Peyer's patch (tissue), 4 donors: ENCODE measurements around the gene SERPINE2. TPM values are rescaled to one million over a fixed set of nuclear protein-coding genes. Genes with fewer than 3 reads are reported as not detected.

Source experiments
- DNase-seq, 3 donors: peaks; one replicate each; pipeline ENCODE4 v3.0.0-alpha.2; 2017 to 2019
- H3K27ac ChIP-seq, 4 donors: fragments of 200-600 bp; sonication (generic); one replicate each; pipeline ENCODE4 v1.5.1; 2016 to 2019
- H3K27me3 ChIP-seq, 2 donors: fragments of 200-600 bp; sonication (generic); one replicate each; pipeline ENCODE4 v1.5.1; 2019
- H3K36me3 ChIP-seq, 3 donors: fragments of 200-600 bp; sonication (generic); one replicate each; pipeline ENCODE4 v1.5.1; 2016 to 2019
- H3K4me1 ChIP-seq, 4 donors: fragments of 200-600 bp; sonication (generic); one replicate each; pipeline ENCODE4 v1.5.1; 2016 to 2019
- H3K4me3 ChIP-seq, 4 donors: fragments of 200-600 bp; sonication (generic); 1 replicate in 3 of 4; 2 replicates in 1 of 4; pipeline ENCODE4 v1.5.1; 2016 to 2019; ENCODE audit warnings: mild to moderate bottlenecking in 1 of 4
- H3K9me3 ChIP-seq, 4 donors: fragments of 200-600 bp; sonication (generic); one replicate each; pipeline ENCODE4 v1.5.1; 2016 to 2019; ENCODE audit warnings: mild to moderate bottlenecking in 1 of 4
- CTCF ChIP-seq, 6 experiments: fragments of 450-650 bp in 4 of 6; fragments of 200-600 bp in 2 of 6; sonication (generic) in 1 of 6; IDR thresholded peaks; one replicate each; pipeline ENCODE4 v1.5.1; 2017 to 2019; ENCODE audit warnings: antibody characterized with exemption in 6 of 6, mild to moderate bottlenecking in 3 of 6, moderate library complexity in 1 of 6
- POLR2A ChIP-seq, 2 donors: fragments of 450-650 bp; IDR thresholded peaks; one replicate each; pipeline ENCODE4 v1.5.1; 2017; ENCODE audit warnings: antibody characterized with exemption in 2 of 2, mild to moderate bottlenecking in 2 of 2, moderate library complexity in 2 of 2
- total RNA-seq, 4 donors: library from RNA; depleted of rRNA; stranded (reverse); fragments of >200 nt; gene quantifications; one replicate each; pipeline ENCODE4 v1.1.0, GENCODE V29; 2016

SERPINE2 gene
- total RNA-seq, 4 donors from 2014 or later, result 2.8 to 19.8 (median 15.5) TPM

- H3K36me3 ChIP-seq, result no peaks in the 10 kb centered on the region
- DNase-seq, result no peak
- H3K9me3 ChIP-seq, result no peaks in the 10 kb centered on the region
- H3K27ac ChIP-seq, result no peak overlapping the region
- TF ChIP-seq POLR2A (IDR thresholded peaks at IDR 0.05) (no peak), CTCF (IDR thresholded peaks at IDR 0.05) (no peak)
- H3K4me3 ChIP-seq, result no peak overlapping the region
- H3K27me3 ChIP-seq, result no peaks in the 10 kb centered on the region
- H3K4me1 ChIP-seq, result no peaks in the 10 kb centered on the region
Measured at GRCh38 chr2:224030786-224031185, 8.3 kb downstream of the SERPINE2 start.

GRCh38 chr2:224029876-224030275 lies 9.2 kb downstream of the SERPINE2 start:
- no peaks in the 10 kb centered on the region for H3K9me3 ChIP-seq
- H3K4me1 ChIP-seq, result no peaks in the 10 kb centered on the region
- no peaks in the 10 kb centered on the region for H3K36me3 ChIP-seq
- no peak overlapping the region for H3K4me3 ChIP-seq
- H3K27ac ChIP-seq, result no peak overlapping the region
- no peak for TF ChIP-seq POLR2A (IDR thresholded peaks at IDR 0.05)
- TF ChIP-seq CTCF (IDR thresholded peaks at IDR 0.05), result no peak
- H3K27me3 ChIP-seq, result no peaks in the 10 kb centered on the region
- no peak for DNase-seq

- DNase-seq, result no peak
- Histone ChIP-seq H3K9me3 (no peaks in the 10 kb centered on the region), H3K4me3 (no peak overlapping the region), H3K27me3 (no peaks in the 10 kb centered on the region), H3K36me3 (no peaks in the 10 kb centered on the region), H3K4me1 (no peaks in the 10 kb centered on the region), H3K27ac (no peak overlapping the region)
- TF ChIP-seq CTCF (IDR thresholded peaks at IDR 0.05), result no peak
- no peak for TF ChIP-seq POLR2A (IDR thresholded peaks at IDR 0.05)
Measured at GRCh38 chr2:224027931-224028330, 11.2 kb downstream of the SERPINE2 start.

- no peak for DNase-seq
- Histone ChIP-seq H3K4me3 (no peak overlapping the region), H3K27ac (no peak overlapping the region), H3K36me3 (no peaks in the 10 kb centered on the region), H3K9me3 (no peaks in the 10 kb centered on the region), H3K27me3 (no peaks in the 10 kb centered on the region), H3K4me1 (no peaks in the 10 kb centered on the region)
- TF ChIP-seq POLR2A (IDR thresholded peaks at IDR 0.05), result no peak
- no peak for TF ChIP-seq CTCF (IDR thresholded peaks at IDR 0.05)
Measured at GRCh38 chr2:224027070-224027469, 12.0 kb downstream of the SERPINE2 start.

- DNase-seq, result peak in 2 of 3 donors; percentile 72 to 77
- Histone ChIP-seq H3K4me3 (no peak overlapping the region), H3K36me3 (no peaks in the 10 kb centered on the region), H3K27me3 (no peaks in the 10 kb centered on the region), H3K9me3 (no peaks in the 10 kb centered on the region), H3K4me1 (no peaks in the 10 kb centered on the region), H3K27ac (peak overlapping the region in 1 of 4 donors; percentile 21)
- TF ChIP-seq CTCF (IDR thresholded peaks at IDR 0.05) (no peak), POLR2A (IDR thresholded peaks at IDR 0.05) (no peak)
Measured at GRCh38 chr2:224025874-224026273, 13.2 kb downstream of the SERPINE2 start.

GRCh38 chr2:224024270-224024669 lies 14.8 kb downstream of the SERPINE2 start:
- Histone ChIP-seq H3K36me3 (no peaks in the 10 kb centered on the region), H3K27me3 (no peaks in the 10 kb centered on the region), H3K27ac (no peak overlapping the region), H3K4me3 (no peak overlapping the region), H3K4me1 (no peaks in the 10 kb centered on the region), H3K9me3 (no peaks in the 10 kb centered on the region)
- no peak for DNase-seq
- no peak for TF ChIP-seq CTCF (IDR thresholded peaks at IDR 0.05)
- TF ChIP-seq POLR2A (IDR thresholded peaks at IDR 0.05), result no peak
